ENCODE data around the gene BRAP.
"Not testable (repeated sequence)": the region's sequence is repeated elsewhere in the genome, so short reads cannot be mapped to it uniquely, and the experiment has no call there.

Gene BRAP

GRCh38 chr12:111628505-111629260 lies 57.1 kb downstream of the BRAP start:
- in situ Hi-C loops (cut with MboI; ENCODE audit: low pct_unique_long_range_greater_than_20kb, low sequenced_read_pairs): no loop called here
- DNase-seq: no peak

DNA sequence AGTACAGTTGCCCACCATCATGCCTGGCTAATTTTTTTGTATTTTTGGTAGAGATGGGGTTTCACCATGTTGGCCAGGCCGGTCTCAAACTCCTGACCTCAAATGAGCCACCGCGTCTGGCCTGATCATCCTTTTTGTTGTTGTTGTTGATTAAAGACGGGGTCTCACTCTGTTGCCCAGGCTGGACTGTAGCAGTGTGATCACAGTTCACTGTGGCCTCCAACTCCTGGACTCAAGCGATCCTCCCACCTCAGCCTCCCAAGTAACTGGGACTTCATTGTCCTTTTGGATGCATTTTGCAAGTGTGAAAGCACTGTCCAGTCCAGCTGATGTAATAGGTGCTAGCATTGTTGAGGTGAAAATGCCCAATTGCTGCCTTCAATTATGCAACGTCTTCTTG lies 59.5 kb downstream of the BRAP start:
- DNase-seq: no peak
- in situ Hi-C loops (cut with MboI; ENCODE audit: low pct_unique_long_range_greater_than_20kb, low sequenced_read_pairs): no loop called here

DNA sequence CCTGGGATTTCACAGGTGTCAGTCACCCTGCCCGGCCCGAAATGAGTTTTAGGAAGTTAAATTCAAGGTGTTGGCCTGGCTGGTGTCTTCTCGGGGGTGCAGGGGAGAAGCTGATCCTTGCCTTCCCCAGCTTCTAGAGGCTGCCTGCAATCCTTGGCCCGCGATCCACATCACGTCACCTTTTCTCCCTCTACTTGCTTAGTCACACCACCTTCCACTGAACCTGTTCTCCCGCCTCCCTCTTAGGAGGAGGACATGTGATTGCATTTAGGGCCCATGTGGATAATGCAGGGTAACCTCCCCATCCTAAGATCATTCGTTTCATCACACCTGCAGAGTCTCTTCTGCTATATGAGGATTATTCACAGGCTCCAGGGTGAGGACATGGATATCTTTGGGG lies 61.2 kb downstream of the BRAP start:
- in situ Hi-C loops (cut with MboI; ENCODE audit: low pct_unique_long_range_greater_than_20kb, low sequenced_read_pairs): no loop called here
- DNase-seq: no peak

DNA sequence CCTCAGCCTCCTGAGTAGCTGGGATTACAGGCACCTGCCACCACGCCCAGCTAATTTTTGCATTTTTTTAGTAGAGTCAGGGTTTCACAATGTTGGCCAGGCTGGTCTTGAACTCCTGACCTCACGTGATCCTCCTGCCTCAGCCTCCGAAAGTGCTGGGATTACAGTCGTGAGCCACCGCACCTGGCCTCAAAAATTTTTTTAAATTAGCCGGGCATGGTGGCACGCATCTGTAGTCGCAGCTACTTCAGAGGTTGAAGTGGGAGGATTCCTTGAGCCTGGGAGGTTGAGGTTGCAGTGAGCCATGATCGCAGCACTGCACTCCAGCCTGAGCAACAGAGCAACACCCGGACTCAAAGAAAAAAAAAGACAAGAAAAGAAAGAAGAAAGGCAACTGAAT lies 67.9 kb downstream of the BRAP start:
- in situ Hi-C loops (cut with MboI; ENCODE audit: low pct_unique_long_range_greater_than_20kb, low sequenced_read_pairs); DNase-seq: not testable (repeated sequence)

DNA sequence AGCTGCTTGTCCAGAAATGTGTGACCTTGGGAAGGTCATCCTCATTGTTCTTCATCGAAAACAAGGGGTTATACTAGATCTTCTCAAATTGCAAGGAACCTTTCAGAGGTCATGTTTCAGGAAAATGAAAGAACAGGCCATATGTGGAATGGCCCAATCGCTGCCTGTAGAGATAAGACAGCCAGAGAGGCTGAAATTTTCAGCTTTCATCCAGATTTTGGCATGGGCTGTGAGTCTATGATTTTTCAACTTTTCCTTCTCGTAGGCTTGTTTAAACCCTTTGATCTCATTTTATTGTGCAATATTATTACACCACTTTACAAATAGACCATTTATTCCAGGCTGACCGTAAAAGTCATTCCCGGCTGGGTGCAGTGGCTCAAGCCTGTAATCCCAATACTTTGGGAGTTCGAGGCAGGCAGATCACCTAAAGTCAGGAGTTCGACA lies 69.6 kb downstream of the BRAP start:
- no peak for DNase-seq
- in situ Hi-C loops (cut with MboI; ENCODE audit: low pct_unique_long_range_greater_than_20kb, low sequenced_read_pairs): no loop called here

GRCh38 chr12:111607239-111607638 lies 78.5 kb downstream of the BRAP start:
- no peak for DNase-seq
- in situ Hi-C loops (cut with MboI; ENCODE audit: low pct_unique_long_range_greater_than_20kb, low sequenced_read_pairs): no loop called here

DNA sequence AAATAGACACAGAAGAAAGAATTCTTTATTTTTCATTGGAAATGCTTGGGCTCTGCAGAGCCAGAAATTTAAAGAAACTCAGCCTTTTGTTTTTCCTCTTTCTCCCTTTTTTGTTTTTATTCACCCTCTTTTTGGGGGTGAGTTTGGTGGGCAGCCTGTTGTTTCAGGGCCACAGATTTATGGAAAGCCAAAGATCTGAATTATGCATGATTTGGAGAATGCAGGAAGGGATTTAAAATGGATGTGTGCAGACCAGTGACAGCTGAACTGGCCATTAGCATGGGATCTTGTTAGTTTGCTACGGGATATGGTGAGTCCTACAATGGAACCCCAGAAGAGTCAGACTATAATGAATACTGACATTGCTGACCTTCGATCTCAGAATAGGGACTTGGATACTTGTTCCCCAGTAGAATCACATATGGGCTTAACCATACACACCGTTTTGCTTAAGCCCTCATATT lies 79.0 kb downstream of the BRAP start:
- in situ Hi-C loops (cut with MboI; ENCODE audit: low pct_unique_long_range_greater_than_20kb, low sequenced_read_pairs): no loop called here
- DNase-seq: no peak

GRCh38 chr12:111605911-111606766 lies 79.6 kb downstream of the BRAP start:
- in situ Hi-C loops (cut with MboI; ENCODE audit: low pct_unique_long_range_greater_than_20kb, low sequenced_read_pairs): no loop called here

DNA sequence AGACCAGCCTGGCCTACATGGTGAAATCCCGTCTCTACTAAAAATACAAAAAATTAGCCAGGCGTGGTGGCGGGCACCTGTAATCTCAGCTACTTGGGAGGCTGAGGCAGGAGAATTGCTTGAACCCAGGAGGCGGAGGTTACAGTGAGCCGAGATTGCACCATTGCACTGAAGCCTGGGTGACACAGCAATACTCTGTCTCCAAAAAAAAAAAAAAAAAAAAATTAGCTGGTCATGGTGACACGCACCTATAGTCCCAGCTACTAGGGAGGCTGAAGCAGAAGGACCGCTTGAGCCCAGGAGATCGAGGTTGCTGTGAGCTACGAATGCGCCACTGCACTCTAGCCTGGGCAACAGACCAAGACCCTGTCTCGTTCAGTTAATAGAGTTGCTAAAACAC lies 82.9 kb downstream of the BRAP start:
- DNase-seq; in situ Hi-C loops (cut with MboI; ENCODE audit: low pct_unique_long_range_greater_than_20kb, low sequenced_read_pairs): not testable (repeated sequence)

More at GRCh38 chr12:111605911-111606766, 79.6 kb downstream of the BRAP start:
- no peak for DNase-seq

GRCh38 chr12:111602348-111602747 lies 83.4 kb downstream of the BRAP start:
- DNase-seq: no peak
- in situ Hi-C loops (cut with MboI; ENCODE audit: low pct_unique_long_range_greater_than_20kb, low sequenced_read_pairs): no loop called here

- DNase-seq: not testable (repeated sequence)
Measured at GRCh38 chr12:111600986-111601385, 84.8 kb downstream of the BRAP start.

GRCh38 chr12:111600205-111600642 lies 85.5 kb downstream of the BRAP start:
- DNase-seq: no peak
- in situ Hi-C loops (cut with MboI; ENCODE audit: low pct_unique_long_range_greater_than_20kb, low sequenced_read_pairs): no loop called here

More at GRCh38 chr12:111600986-111601385, 84.8 kb downstream of the BRAP start:
- in situ Hi-C loops (cut with MboI; ENCODE audit: low pct_unique_long_range_greater_than_20kb, low sequenced_read_pairs): not testable (repeated sequence)

DNA sequence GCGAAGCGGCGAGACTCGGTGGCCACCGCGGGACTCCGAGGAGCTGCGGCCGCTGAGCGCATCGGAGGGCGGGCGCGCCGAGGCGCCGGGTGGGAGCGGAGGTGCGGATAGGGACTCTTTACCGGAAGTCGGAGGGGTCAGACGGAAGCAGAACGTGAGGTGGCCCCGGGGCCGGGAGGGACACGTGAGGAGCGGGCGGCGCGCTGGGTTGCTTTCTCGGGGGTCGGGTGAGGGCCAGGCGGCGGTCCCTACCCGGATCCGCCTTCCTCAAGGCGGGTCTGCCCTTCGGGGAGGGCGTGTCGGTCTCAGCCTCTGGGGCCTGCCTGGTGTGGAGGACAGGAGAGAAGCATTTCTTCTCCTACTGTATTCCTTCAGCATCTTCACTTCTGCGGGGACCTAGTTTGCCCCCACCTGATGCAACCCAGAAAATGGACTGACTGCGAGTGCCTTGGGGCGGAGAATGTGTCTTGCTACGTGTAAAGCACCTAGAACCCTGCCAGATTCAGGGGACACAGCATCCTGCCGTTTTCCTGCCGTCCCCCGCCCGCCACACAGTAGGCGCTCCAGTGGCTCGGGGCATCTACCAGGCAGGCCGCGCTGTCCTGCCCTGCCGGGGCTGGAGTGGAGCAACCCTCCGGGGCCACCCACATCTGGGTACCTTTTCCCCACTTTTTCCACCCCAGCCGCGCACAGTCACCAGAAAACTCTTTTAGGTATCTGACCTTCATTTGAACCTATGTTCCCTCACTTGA lies 86.1 kb downstream of the BRAP start:
- in situ Hi-C loops (cut with MboI; ENCODE audit: low pct_unique_long_range_greater_than_20kb, low sequenced_read_pairs): no loop called here
- peak; percentile 92 for DNase-seq

DNA sequence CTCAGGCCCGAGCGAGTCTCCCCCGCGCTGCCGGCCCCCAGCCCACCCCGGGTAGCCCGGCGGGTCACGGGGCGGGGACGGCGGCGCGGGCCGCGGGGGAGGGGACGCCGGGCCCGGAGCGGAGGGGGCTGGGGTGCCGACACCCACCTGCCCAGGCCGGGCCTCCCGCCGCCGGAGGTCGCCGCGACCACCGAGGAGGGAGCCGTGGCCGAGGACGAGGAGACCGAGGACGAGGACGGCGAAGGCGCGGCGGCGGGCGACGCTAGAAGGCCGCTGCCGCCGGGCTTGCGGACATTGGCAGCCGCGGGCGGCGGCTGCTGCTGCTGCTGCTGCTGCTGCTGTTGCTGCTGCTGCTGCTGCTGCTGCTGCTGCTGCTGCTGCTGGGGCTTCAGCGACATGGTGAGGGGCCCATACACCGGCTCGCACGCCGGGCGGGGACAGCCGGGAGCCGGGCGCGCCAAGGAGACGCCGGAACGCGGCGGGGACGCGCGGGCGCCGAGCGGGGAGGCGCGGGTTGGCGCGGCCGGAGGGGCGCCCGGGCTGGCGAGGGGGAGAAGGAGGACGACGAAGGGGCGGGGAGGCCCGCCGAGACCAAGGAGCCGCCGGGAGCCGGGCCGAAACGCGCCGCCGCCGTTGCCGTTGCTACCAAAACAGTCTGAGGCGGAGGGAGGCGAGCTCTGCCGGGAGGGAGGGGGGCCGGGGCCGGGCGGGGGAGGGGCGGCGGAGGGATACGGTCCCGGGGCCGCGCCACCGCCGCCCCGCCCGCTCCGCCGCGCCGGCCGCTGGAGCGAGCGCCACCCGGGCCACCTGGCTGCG lies 86.9 kb downstream of the BRAP start, which contains the start of gene ATXN2:
Gene ATXN2 (minus strand): TSS at position 679 of the 816 bp plus-strand sequence. CDS start 281 bp downstream, at position 398.
- peak; percentile 39 for DNase-seq
- in situ Hi-C loops (cut with MboI; ENCODE audit: low pct_unique_long_range_greater_than_20kb, low sequenced_read_pairs): no loop called here

- peak; percentile 70 for DNase-seq
- in situ Hi-C loops (cut with MboI; ENCODE audit: low pct_unique_long_range_greater_than_20kb, low sequenced_read_pairs): no loop called here
Measured at GRCh38 chr12:111597831-111598636, 87.7 kb downstream of the BRAP start.

GRCh38 chr12:111596985-111597830 lies 88.5 kb downstream of the BRAP start:
- in situ Hi-C loops (cut with MboI; ENCODE audit: low pct_unique_long_range_greater_than_20kb, low sequenced_read_pairs): no loop called here
- DNase-seq: peak; percentile 70

- in situ Hi-C loops (cut with MboI; ENCODE audit: low pct_unique_long_range_greater_than_20kb, low sequenced_read_pairs); DNase-seq: not testable (repeated sequence)
Measured at GRCh38 chr12:111595341-111595835, 90.4 kb downstream of the BRAP start.
